HepG2 (cell line): Measurements from ENCODE around the gene GPATCH3.

Experiments used
- CENPT ChIP-seq: sonication (generic); formaldehyde crosslinking; IDR thresholded peaks from 2 replicates; pipeline ENCODE4 v1.8.0; 2022; ENCODE audit warnings: low read depth, mild to moderate bottlenecking, moderate library complexity, missing genetic modification reagents
- HOXA7 ChIP-seq: sonication (generic); formaldehyde crosslinking; IDR thresholded peaks from 2 replicates; pipeline ENCODE4 v1.8.1; 2022; ENCODE audit warnings: mild to moderate bottlenecking, missing genetic modification reagents, moderate library complexity
- MLX ChIP-seq: IDR thresholded peaks from 2 replicates; pipeline ENCODE4 v1.6.1; 2016
- POLR2A ChIP-seq, 2 experiments: IDR thresholded peaks; 2 replicates each; pipeline ENCODE4 v1.6.1; 2011; ENCODE audit warnings: low read depth in 2 of 2, low read length in 2 of 2, mild to moderate bottlenecking in 1 of 2, moderate library complexity in 1 of 2; ENCODE audit not compliant: insufficient read depth in 1 of 2
- RXRB ChIP-seq: IDR thresholded peaks from 2 replicates; pipeline ENCODE4 v1.6.1; 2016; ENCODE audit warnings: borderline replicate concordance, missing genetic modification reagents, missing compliant biosample characterization

GRCh38 chr1:26848499-26848898 is 51.8 kb downstream of the GPATCH3 start:
- TF ChIP-seq HOXA7 (CRISPR knock-in tag) (no peak), CENPT (CRISPR knock-in tag) (no peak), POLR2A (IDR thresholded peaks at IDR 0.05; ENCODE audit: insufficient read depth in 1 of 2, low read depth in 2 of 2, low read length in 2 of 2) (no peak), MLX (CRISPR knock-in tag) (no peak), RXRB (CRISPR knock-in tag) (no peak)
